ENCODE measurements around the gene AVPI1. TPM values are rescaled to one million over a fixed set of nuclear protein-coding genes. Genes with fewer than 3 reads are reported as not detected.
"Not testable (repeated sequence)": the region's sequence is repeated elsewhere in the genome, so short reads cannot be mapped to it uniquely, and the experiment has no call there.

AVPI1 gene
- total RNA-seq, 2 donors from 2014 or later: 15.0 to 17.6 TPM

DNA sequence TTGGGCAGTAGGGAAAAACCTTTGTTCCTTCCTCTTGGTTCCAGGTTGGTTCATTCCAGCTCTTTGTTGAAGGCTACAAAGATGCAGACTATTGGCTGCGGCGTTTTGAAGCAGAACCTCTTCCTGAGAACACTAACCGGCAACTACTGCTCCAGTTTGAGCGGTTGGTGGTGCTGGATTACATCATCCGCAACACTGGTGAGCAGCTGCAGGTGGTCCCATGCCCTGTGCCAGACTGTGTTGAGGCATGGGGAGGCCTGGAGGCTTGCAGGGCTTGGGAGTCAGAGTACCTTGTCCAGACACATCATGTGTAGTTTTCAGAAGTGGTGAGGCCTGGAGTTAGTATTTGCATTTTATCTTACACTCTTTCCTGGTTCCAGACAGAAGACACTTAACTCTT is 30.3 kb downstream of the AVPI1 start:
- no peak for DNase-seq (ENCODE audit: low spot score)
- intact Hi-C loops (cut with DNase I): loop anchor here in 1 of 2 donors (5.0 kb wide), 1 partner anchor 559 kb away; no protein-coding TSS in a partner anchor

DNA sequence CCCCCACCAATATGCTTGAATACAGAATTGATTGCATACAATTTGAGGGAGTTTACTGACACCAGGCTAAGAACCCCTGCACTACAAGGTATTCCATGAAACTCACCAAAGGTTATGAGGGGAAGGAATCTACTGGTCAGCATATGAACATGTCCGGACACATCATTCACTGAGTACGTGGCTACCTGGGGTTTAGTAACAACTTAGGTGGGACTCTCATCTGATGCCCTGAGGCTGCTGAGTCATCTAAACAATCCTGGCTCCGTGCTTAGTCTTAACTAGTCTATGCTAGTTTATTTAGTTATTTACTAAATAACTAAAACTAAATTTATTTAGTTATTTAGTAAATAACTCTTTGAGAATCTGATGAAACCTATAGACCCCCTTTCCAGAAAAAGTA is 35.3 kb downstream of the AVPI1 start:
- no peak for DNase-seq (ENCODE audit: low spot score)
- intact Hi-C loops (cut with DNase I): no loop called here

DNA sequence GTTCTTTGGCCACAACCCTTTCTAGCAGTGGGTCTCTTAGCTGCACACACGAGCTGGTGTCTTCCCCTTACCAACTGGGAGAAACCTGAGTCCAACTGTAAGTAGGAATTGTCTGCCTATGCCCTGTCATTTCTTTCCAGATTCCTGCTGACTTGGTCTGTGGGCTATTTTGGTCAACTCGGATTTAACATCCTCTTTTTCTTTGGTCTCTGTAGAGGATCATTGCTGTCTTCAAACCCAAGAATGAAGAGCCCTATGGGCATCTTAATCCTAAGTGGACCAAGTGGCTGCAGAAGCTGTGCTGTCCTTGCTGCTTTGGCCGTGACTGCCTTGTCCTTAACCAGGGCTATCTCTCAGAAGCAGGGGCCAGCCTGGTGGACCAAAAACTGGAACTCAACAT is 36.3 kb downstream of the AVPI1 start:
- no peak for DNase-seq (ENCODE audit: low spot score)
- intact Hi-C loops (cut with DNase I): no loop called here

- intact Hi-C loops (cut with DNase I); DNase-seq (ENCODE audit: low spot score): not testable (repeated sequence)
Measured at GRCh38 chr10:97649405-97649750, 37.7 kb downstream of the AVPI1 start.

DNA sequence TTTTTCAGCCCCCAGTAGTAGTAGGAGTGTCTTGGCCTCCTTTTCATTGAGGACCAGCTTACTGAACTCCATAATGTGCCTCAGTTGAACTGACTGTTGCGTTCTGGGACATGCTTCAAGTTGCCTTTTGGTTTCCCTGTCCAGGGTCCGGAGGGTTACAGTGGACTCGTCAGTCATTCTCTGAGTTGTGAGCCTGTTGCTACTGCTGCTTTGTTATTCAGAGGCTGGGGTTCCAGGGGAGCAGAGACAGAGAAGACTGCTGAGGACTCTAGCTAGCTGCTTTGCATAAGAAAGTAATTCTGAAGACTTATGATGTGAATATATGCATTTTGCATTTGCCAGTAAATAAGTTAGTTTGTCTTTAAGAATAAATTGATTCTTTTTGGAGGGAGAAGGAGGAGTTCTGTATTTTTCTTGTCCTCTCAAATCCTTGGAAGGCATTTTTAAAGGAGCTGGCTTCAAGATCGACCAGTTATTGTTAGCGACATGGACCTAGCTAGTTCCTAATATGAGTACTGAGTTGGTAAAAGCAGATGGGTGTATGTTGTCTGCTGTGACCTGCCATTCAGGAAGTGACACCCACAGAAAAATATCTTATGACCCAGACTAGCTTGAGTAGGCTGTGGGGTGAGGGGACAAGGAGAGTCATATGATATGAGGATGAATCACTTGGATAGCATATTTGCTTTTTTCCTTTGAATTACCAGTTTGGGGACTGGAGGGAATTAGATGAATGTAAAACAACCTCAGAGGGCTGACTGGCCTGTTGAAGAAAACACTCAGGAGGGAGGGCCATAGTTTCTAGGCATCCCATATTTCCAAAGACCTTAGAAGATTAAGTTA is 38.3 kb downstream of the AVPI1 start:
- intact Hi-C loops (cut with DNase I): no loop called here

DNA sequence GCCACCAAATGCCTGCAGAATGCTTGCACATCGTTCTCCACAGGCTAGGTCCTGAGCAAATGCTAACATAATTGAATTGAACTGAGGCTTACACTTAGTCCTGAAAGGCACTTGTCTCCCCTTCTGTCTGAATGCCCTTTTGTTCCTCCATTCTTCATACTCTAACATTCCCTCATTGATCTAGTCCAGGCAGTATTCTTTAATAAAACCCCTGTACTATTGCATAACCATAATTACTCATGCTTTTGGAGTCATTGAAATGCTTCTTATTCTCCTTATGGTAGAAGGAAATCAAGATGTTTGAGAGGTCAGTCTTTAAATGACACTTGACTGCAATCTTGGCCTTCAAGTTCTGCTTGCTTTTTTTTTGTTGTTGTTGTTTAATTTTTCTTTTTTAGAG is 39.5 kb downstream of the AVPI1 start:
- intact Hi-C loops (cut with DNase I): no loop called here
- no peak for DNase-seq (ENCODE audit: low spot score)

More for the DNA sequence above, 38.3 kb downstream of the AVPI1 start:
- DNase-seq (ENCODE audit: low spot score): no peak

- no peak for DNase-seq (ENCODE audit: low spot score)
- intact Hi-C loops (cut with DNase I): no loop called here
Measured at GRCh38 chr10:97644936-97645335, 42.1 kb downstream of the AVPI1 start.

DNA sequence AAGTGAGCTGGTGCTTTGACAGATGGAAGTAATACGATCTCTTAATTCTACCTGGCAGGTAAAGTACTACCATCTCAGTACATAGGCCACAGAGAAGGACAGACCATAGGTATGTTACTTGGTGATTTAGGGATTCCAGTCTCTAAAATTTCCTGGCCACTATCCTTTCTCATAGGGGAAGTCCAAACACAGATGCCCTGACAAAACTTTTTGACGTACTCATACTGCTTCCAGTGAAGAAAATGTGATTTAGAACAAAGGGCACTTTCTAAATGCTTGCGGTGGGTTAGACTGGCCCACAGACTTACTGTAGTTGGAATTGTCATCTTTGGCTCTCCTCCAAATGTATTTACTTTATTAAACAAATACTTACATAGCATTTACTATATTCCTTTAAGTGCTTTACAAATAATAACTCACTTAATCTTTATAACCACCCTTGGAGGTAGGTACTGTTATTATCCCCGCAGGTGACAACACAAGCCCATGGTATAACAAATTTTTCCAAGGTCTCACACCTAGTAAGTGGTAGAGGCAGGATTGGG is 43.5 kb downstream of the AVPI1 start:
- intact Hi-C loops (cut with DNase I): no loop called here
- DNase-seq (ENCODE audit: low spot score): no peak

GRCh38 chr10:97642471-97643159 is 44.4 kb downstream of the AVPI1 start:
- intact Hi-C loops (cut with DNase I): not testable (repeated sequence)

GRCh38 chr10:97640868-97641811 is 45.9 kb downstream of the AVPI1 start:
- peak; percentile 84 for DNase-seq (ENCODE audit: low spot score)
- intact Hi-C loops (cut with DNase I): no loop called here

More at GRCh38 chr10:97642471-97643159, 44.4 kb downstream of the AVPI1 start:
- not testable (repeated sequence) for DNase-seq (ENCODE audit: low spot score)

GRCh38 chr10:97640174-97640867 is 46.7 kb downstream of the AVPI1 start, which contains the start of gene PI4K2A:
PI4K2A (plus strand) TSS chr10:97640671; CDS start chr10:97640743, 72 bp downstream.
- intact Hi-C loops (cut with DNase I): no loop called here

GRCh38 chr10:97639090-97639489 is 48.0 kb downstream of the AVPI1 start:
- intact Hi-C loops (cut with DNase I): loop anchor here in 1 of 2 donors (5.0 kb wide), 1 partner anchor 538 kb away; no protein-coding TSS in a partner anchor
- not testable (repeated sequence) for DNase-seq (ENCODE audit: low spot score)

More at GRCh38 chr10:97640174-97640867, 46.7 kb downstream of the AVPI1 start, which contains the start of gene PI4K2A:
- peak; percentile 100 for DNase-seq (ENCODE audit: low spot score)

DNA sequence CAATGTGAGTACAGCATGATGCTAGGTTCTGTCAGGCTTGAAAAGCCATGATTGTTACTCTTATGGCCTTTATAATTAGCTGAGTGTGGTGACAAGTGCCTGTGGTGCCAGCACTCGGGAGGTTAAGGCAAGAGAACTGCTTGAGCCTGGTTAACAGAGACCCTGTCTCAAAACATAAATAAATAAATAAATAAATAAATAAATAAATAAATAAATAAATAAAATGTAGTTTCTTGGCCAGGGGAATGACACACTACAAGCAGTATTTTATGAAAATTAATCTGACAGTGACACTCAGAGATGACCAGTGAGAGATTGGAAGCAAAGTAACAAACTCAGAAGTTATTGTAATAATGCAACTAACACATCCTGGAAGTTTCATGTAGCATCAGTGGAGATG is 51.5 kb downstream of the AVPI1 start:
- intact Hi-C loops (cut with DNase I): loop anchor here in 1 of 2 donors (5.0 kb wide), 1 partner anchor 542 kb away; no protein-coding TSS in a partner anchor

GRCh38 chr10:97633921-97634320 is 53.1 kb downstream of the AVPI1 start:
- intact Hi-C loops (cut with DNase I): no loop called here

More for the DNA sequence above, 51.5 kb downstream of the AVPI1 start:
- no peak for DNase-seq (ENCODE audit: low spot score)

DNA sequence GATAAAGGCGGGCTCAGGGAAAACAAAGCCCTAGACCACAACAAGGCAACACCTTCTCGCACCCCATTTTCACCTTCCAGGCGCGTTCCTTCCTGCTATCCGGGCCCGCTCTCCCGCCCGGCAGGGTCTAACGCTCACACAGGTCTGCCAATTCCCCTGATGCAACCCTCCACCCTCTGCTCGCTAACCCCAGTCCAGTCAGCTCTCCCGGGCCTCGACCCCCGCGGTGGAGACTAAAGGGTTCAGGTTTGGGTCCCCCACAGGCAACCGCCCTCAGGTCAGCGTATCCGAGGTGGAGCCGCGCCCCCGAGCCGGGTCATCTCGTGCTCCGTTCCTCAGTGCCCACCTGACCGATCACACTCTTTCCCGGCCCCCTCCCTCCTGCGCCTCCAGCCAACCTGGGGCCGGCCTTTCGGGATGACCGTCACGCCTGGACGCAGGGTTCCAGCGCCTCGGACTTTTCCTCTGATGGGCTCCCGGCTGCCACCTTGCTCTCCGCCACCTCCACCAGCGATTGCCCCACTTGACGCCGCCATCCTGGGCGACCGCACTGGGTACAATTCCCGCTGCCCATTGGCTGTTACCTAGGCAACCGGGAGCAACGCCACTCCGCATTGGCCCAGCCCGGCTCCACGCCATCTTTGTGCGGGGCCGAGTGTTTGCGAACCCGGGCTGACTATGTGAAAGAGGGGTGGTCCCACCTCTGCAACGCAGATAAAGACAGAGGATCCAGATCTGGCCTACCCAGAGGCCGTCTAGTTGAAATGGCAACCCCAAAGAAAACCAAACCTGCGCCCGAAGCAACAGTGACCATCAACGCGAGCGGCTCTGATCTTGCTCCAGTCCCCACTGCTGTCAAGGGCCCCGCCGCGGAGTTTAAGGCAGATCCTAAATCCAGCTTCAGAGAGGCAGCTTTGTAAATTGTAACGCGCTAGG is 53.8 kb downstream of the AVPI1 start, which contains the start of gene MORN4:
Gene MORN4, minus strand, starts transcription at position 552 of the 936 bp plus-strand sequence. CDS start 13,847 bp downstream, outside the sequence.
- peak; percentile 97 for DNase-seq (ENCODE audit: low spot score)
- intact Hi-C loops (cut with DNase I): no loop called here

More at GRCh38 chr10:97633921-97634320, 53.1 kb downstream of the AVPI1 start:
- DNase-seq (ENCODE audit: low spot score): no peak

DNA sequence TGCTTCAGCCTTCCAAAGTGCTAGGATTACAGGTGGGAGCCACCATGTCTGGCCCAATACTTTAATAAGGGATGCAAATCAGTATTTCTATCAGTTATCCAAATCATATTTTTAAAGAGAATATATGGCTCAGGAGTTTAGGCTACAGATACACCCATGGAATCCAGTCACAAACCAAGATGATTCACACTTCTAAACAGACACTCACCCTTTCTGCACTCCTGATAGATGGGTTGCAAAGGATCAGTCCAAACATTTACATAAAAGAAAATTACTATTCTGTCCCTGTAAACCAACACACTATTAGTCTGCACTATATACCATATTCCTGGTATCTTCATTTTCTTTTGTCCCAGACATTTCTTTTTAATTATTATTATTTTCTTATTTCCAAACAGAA is 55.9 kb downstream of the AVPI1 start:
- intact Hi-C loops (cut with DNase I): no loop called here
- DNase-seq (ENCODE audit: low spot score): no peak

DNA sequence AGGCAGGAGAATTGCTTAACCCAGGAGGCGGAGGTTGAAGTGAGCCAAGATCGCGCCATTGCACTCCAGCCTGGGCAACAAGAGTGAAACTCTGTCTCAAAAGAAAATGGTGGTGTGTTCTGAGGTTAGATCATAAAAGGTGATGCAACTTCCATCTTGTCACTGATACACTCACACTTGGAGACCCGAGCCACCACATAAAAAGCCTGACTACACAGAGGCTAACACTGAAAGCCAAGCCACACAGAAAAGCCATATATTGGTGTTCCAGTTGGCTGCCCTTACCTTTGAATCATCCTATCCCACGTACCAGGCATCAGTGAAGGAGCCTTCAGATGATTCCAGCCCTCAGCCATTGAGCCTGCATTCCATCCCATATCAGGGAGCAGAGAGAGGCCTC is 57.8 kb downstream of the AVPI1 start:
- intact Hi-C loops (cut with DNase I): no loop called here
- no peak for DNase-seq (ENCODE audit: low spot score)

Measured in posterior vena cava (tissue), 2 donors.